ENCODE results near the gene JARID2.
"Not testable (repeated sequence)": the region's sequence is repeated elsewhere in the genome, so short reads cannot be mapped to it uniquely, and the experiment has no call there.

JARID2 gene

GRCh38 chr6:15265787-15266186 lies 19.9 kb downstream of the JARID2 start:
- no peak for DNase-seq

DNA sequence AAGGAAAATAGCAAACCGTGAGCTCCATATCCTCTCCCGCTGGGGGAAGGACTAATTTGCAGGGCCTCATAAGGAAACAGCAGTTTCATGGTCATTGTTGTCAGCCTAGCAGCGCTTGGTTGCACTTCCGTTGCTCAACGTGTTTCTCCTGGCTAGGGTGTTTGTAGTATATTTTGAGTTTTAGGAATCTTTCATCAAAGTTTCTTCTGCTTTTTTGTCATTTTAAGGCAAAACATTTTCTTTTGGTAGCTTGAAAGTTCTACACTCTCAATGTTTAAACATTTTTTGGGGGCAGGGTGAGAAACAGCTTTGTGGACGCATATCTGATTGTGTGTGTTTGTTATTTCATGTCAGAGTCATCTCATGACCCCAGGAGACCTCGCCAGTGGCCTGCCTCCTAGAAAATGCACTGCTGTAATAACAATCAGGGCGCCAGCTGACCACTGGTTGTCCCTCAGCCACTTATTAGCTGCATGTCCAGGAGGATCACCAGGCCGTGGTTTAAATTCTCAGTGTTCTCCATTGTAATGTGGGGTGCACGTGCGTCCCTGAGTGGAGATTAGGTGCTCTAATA lies 20.6 kb downstream of the JARID2 start:
- no peak for DNase-seq

DNA sequence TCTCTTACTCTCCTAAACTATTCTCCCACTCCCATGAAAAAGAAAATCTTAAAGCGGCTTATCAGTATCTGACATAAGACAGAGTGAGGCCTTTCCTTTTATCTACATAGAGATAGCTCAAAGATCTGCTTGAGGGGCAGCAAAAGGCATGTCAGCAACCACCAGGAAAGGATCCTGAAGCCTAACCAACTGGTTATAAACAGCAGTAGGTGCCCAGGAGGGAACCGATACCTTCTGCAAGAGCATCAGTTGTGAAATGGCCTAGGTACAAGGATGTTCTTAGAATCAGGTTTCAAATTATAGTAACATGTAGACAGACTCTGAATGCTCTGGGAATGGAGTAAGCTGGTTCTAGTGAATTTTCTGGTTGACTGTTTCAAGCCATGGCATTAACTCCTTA lies 21.4 kb downstream of the JARID2 start:
- no peak for DNase-seq

DNA sequence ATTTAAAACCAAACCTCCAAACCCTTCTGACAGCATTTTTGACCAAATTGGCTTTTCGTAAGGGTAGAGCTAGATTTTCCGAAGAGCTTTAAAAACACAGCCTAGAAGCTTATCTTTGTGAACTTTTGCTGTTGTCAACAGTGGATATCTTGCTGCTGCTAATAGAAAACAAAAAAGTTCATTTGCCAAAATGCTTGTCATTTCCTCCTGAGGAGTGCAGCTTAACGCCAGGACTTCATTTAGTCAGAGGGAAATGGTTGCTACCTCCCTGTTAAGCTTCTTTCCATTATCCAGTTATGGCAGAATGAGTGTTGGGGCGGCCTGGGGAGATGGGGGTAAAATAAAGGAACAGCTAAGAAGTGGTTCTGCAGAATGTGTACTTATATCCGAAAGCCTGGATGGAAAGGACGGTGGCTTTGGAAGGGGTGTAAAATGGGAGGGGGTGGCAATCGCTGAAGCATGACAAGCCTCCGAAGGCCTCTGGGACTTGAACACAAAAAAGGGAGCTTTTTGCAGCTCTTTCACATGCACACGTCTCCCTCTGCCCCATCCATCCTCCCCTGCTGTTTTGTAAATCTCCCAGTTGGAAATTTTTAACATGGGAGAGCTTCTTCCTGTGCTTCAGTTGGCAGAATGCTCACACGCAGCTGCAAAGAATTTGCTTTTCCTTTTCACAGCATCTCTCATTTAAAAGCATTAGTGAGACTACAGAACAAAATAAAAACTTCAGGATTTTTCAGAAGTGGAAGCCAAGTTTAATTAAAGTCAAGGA lies 22.5 kb downstream of the JARID2 start:
- no peak for DNase-seq

GRCh38 chr6:15269011-15269410 lies 23.1 kb downstream of the JARID2 start:
- no peak for DNase-seq

GRCh38 chr6:15269619-15270018 lies 23.8 kb downstream of the JARID2 start:
- DNase-seq: no peak

DNA sequence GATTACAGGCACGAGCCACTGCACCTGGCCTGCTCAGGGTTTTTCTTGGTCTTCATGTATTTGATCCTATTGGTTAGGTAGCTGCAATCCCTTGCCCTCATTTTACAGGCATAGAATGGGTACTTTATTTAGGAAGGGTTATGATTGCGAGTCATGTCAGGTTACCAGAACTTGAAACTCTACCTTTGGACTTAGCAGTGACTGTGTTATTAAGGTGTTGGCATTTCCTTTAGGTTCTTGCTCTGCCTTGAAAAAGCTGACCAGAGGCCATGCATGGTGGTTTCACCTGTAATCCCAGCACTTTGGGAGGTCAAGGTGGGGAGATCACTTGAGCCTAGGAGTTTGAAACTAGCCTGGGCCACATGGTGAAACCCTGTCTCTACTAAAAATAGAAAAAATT lies 24.5 kb downstream of the JARID2 start:
- no peak for DNase-seq

DNA sequence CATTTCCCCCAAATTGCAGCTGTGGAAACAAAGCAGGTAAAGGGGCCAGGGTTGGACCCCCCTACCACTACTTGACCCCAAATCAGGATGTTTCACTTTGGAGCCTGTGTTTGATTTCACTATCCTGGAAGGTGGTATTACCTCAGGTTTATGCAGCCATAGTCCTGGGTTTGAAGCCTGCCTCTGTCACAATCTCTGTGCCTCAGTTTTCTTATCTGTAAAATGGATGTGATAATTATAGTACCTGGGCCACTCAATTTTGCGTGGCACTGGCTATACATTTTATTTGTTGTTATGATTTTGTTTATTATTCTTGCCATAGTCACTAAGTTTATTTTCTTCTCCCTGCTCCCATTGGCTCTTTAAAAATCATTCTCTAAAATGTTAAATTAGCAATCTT lies 26.7 kb downstream of the JARID2 start:
- no peak for DNase-seq

- no peak for DNase-seq
Observed at GRCh38 chr6:15274692-15275387, 29.0 kb downstream of the JARID2 start.

DNA sequence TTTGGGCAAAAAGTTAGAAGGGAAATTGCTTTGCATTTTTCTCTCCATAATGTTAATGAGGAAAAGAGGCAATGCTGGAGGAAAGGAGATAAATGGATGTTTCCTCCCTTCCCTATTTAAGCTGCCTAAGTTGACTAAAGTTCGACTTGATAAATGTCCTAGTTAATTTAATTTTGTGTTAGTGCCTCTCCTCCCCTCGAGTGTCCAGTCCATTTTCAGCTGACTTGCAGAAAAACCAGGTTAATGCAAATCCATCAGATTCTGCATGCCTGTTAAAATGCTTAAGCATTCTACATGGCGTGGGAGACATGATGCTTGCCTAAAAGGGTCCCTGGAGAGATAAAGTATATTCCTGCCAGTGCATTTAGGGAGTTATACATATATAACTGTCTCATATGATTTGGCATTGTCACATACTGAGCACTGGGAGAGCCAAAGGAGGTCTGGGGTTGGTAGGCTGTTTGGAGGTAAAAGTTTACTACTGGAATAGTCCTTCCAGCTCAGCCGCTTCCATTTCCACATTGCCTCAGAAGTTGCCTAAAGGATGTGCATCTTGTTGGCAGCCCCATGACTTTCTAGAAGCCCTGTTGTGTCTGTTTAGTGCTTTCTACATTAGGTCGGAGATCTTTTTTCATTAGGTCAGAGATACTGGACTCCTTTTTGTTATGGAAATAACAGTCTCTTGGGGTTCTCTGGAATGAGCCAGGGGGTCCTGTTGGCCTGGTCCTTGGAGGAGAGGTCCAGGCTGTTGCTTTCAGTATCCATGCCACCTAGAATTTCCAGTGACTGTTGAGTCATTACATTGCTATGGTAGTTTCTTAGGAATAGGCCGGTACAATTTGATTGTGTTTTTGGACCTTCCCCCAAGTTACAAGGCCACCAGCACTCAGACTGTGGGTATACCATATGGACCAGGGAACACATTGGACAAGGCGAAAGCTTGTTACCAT lies 30.4 kb downstream of the JARID2 start:
- DNase-seq: no peak

DNA sequence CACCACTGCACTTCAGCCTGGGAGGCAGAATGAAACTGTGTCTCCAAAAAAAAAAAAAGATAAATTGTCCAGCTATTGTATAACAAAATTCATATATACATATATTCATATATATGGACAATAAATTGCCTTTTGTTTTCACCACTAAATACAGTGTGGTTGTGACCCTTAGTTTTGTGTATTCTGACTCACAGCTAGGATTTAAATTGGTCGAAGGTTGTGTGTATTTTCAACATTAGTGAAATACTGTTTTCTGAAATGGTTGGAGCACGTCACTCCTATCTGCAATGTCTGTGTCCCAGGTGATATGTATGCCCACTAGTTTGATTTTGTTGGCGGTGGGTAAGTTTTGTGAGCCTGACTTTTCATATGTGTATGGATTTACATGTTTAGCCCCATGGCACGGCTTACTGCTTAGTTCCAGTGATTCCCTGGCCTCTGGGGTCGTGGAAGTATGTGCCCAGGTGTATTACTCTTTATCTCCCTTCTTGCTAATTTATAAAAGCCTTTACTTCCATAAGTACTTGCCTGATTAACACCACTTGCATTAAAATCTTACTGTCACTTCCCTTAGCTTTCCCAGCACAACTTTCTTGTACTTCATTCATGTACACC lies 33.3 kb downstream of the JARID2 start:
- no peak for DNase-seq

GRCh38 chr6:15280028-15280427 lies 34.2 kb downstream of the JARID2 start:
- peak; percentile 17 for DNase-seq

DNA sequence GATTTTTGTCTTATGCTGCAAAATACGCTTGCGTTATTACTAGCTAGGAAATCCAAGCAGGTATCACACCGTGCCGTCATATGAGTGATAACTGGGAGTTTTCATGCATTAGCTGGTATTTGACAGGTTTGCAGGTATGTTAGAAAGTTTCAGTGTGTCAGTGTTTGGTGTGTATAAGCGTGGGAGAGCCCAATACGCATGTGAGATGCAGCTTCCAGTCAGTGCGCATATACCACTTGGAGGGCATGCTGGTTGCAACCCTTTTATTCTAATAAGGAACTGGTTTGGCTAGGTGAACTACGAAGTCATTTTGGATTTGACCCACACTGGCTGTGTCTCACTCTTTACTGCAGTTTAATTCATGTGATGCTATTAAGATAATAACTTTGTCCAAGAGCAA lies 35.1 kb downstream of the JARID2 start:
- DNase-seq: no peak

DNA sequence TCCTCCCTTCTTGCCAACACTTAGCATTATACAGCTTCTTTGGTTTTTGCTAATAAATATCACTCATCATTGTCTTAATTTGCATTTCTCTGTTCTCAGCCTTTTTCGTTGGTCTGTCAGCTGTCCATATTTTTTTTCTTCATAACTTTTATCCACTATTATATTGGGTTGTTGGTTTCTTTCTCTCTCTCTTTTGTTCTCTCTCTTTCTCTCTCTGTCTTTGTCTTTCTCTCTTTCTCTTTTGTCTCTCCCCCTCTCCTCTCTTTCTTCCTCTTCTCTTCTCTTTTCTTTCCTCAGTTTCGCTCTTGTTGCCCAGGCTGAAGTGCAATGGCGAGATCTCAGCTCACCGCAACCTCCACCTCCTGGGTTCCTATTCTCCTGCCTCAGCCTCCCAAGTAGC lies 36.5 kb downstream of the JARID2 start:
- no peak for DNase-seq

- no peak for DNase-seq
Observed at GRCh38 chr6:15283986-15284361, 38.1 kb downstream of the JARID2 start.

GRCh38 chr6:15284743-15285142 lies 38.9 kb downstream of the JARID2 start:
- DNase-seq: peak; percentile 52

DNA sequence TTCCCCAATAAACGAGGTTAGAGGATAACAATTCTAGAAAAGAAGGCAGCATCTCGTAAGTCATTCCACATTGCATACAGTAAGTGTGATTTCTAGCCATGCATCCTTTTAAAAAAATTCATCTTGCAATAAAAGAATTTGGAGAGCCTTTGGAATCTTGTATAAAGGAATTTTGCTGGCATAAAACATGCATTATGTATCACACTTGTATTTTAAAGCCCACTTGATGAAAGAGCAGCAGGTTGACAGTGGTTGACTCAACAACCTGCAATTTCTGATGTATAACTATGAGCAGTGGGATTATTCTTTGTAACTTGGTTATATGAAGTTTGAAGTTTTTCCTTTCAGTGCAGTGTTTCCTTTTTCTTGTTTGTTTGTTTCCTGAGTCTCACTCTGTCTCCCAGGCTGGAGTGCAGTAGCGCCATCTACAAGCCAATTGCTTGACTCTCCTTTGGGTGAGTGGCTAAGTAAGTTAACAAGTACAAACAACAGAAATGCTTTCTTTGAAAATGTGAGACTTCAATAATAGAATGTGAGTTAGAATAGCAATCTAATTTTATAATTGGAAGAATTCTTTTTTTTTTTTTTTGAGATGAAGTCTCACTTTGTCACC lies 39.9 kb downstream of the JARID2 start:
- no peak for DNase-seq

- no peak for DNase-seq
Observed at GRCh38 chr6:15287670-15288375, 42.0 kb downstream of the JARID2 start.

GRCh38 chr6:15288856-15289255 lies 43.0 kb downstream of the JARID2 start:
- DNase-seq: no peak

- DNase-seq: not testable (repeated sequence)
Observed at GRCh38 chr6:15289456-15289855, 43.6 kb downstream of the JARID2 start.

DNA sequence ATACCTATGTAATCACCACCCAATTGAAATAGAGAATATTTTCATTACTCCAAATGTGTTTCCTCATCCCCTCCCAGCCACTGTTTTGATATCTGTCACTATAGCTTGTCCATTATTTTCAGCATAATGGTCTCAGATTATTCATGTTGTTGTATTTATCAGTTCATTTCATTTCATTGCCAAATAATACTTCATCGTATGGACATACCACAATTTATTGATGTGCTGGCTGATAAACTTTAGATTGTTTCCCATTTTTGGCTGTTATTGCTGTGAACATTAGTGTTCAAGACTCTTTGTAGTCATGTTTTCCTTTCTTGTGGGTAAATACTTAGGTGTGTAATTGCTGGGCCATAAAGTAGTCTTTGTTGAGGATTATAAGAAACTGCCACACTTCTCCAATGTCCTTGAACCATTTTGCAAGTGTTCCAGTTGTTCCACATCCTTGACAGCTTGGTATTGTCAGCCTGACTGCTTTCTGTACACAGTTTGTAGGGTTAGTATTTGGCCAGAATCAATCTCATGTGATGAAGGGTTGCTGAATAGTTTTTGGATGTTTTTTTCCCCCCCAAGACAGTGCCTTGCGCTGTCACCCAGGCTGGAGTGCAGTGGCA lies 44.3 kb downstream of the JARID2 start:
- DNase-seq: no peak
